ENCODE data around the gene ALDH1A3. TPM values are rescaled to one million over a fixed set of nuclear protein-coding genes. Genes with fewer than 3 reads are reported as not detected.

ALDH1A3 gene
- total and polyA plus RNA-seq, 2 donors (not counting 1 experiment from before 2014, with no cell fraction given): 4.2 to 32.5 TPM

DNA sequence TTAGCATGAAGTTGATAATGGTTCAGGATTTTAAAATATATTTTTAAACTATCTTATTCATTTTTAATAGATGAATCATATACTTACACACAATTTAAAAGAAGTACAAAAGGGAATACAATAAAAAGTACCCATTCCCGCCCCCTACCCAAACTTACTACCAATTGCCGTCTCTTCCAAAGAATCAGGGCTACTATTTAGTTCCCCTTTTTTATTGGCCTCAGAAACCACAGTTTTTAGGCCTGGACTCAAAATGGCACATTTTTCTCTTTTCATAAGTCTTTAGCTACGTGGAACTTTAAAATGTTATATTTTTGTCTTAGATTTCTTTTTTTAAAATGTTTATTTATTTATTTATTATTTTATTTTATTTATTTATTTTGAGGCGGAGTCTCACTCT lies 57.5 kb downstream of the ALDH1A3 start:
- H3K4me3 ChIP-seq (replicated peaks in 1 of 4; ENCODE audit: control extremely low read depth in 1 of 4, insufficient read depth in 1 of 4, low read depth in 3 of 4, low read length in 4 of 4): no peak overlapping the region
- no peaks in the 10 kb centered on the region for H3K27me3 ChIP-seq (ENCODE audit: control insufficient read depth, insufficient read depth, low read length)
- no peak overlapping the region for H2AFZ ChIP-seq (ENCODE audit: low read length)
- H3K4me2 ChIP-seq (ENCODE audit: extremely low read depth, insufficient read depth, low read length): no peak overlapping the region
- H3K79me2 ChIP-seq (ENCODE audit: control insufficient read depth, insufficient read depth, low read length): no peaks in the 10 kb centered on the region
- no peaks in the 10 kb centered on the region for H3K9me3 ChIP-seq (ENCODE audit: control insufficient read depth, insufficient read depth, low read depth, low read length)
- DNase-seq (ENCODE audit: low read depth in 2 of 2): no peak
- H3K27ac ChIP-seq (ENCODE audit: insufficient read depth, low read length): no peak overlapping the region
- H3K9ac ChIP-seq (ENCODE audit: insufficient read depth, low read length): no peak overlapping the region
- no peaks in the 10 kb centered on the region for H3K4me1 ChIP-seq (ENCODE audit: control insufficient read depth, extremely low read depth, insufficient read depth, low read length)
- H3K36me3 ChIP-seq (ENCODE audit: control insufficient read depth, insufficient read depth, low read length): no peaks in the 10 kb centered on the region
- TF ChIP-seq EZH2 (IDR thresholded peaks at IDR 0.05; ENCODE audit: low read length, missing control alignments): no peak
- TF ChIP-seq, protein P1, sequence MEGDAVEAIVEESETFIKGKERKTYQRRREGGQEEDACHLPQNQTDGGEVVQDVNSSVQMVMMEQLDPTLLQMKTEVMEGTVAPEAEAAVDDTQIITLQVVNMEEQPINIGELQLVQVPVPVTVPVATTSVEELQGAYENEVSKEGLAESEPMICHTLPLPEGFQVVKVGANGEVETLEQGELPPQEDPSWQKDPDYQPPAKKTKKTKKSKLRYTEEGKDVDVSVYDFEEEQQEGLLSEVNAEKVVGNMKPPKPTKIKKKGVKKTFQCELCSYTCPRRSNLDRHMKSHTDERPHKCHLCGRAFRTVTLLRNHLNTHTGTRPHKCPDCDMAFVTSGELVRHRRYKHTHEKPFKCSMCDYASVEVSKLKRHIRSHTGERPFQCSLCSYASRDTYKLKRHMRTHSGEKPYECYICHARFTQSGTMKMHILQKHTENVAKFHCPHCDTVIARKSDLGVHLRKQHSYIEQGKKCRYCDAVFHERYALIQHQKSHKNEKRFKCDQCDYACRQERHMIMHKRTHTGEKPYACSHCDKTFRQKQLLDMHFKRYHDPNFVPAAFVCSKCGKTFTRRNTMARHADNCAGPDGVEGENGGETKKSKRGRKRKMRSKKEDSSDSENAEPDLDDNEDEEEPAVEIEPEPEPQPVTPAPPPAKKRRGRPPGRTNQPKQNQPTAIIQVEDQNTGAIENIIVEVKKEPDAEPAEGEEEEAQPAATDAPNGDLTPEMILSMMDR (conservative IDR thresholded peaks at IDR 0.05 in 1 of 2, IDR thresholded peaks at IDR 0.05 in 1 of 2; ENCODE audit: low read depth in 1 of 2, low read length in 2 of 2): no peak
- no peaks in the 10 kb centered on the region for H4K20me1 ChIP-seq (ENCODE audit: control insufficient read depth, extremely low read depth, insufficient read depth, low read length)

DNA sequence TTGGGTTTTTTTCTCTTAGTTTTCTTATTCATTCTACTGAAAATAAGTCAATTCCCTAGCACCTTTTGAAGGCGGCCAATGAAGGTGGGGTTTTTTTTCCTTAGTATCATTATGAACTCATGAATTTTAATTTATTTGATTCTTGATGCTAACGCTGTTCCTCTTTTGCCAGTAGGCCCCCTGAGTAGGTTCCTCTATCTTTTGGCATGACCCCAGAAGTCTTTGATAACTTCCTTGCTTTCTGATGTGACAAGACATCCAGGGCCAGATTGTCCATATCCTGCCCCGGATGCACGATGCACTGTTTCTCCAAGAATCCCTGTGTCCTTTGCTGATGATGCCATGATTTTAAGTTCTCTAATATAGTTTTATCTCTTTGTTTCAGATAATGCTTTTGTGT lies 60.2 kb downstream of the ALDH1A3 start:
- Histone ChIP-seq H3K36me3 (ENCODE audit: control insufficient read depth, insufficient read depth, low read length) (no peaks in the 10 kb centered on the region), H3K27me3 (ENCODE audit: control insufficient read depth, insufficient read depth, low read length) (no peaks in the 10 kb centered on the region), H3K4me2 (ENCODE audit: extremely low read depth, insufficient read depth, low read length) (no peak overlapping the region), H3K9ac (ENCODE audit: insufficient read depth, low read length) (no peak overlapping the region), H3K9me3 (ENCODE audit: control insufficient read depth, insufficient read depth, low read depth, low read length) (no peaks in the 10 kb centered on the region), H3K27ac (ENCODE audit: insufficient read depth, low read length) (no peak overlapping the region), H2AFZ (ENCODE audit: low read length) (no peak overlapping the region), H4K20me1 (ENCODE audit: control insufficient read depth, extremely low read depth, insufficient read depth, low read length) (no peaks in the 10 kb centered on the region), H3K4me1 (ENCODE audit: control insufficient read depth, extremely low read depth, insufficient read depth, low read length) (peaks cover 2% of the 10 kb centered on the region), H3K79me2 (ENCODE audit: control insufficient read depth, insufficient read depth, low read length) (no peaks in the 10 kb centered on the region), H3K4me3 (replicated peaks in 1 of 4; ENCODE audit: control extremely low read depth in 1 of 4, insufficient read depth in 1 of 4, low read depth in 3 of 4, low read length in 4 of 4) (no peak overlapping the region)
- TF ChIP-seq, protein P1 (conservative IDR thresholded peaks at IDR 0.05 in 1 of 2, IDR thresholded peaks at IDR 0.05 in 1 of 2; ENCODE audit: low read depth in 1 of 2, low read length in 2 of 2): no peak
- no peak for TF ChIP-seq EZH2 (IDR thresholded peaks at IDR 0.05; ENCODE audit: low read length, missing control alignments)
- DNase-seq (ENCODE audit: low read depth in 2 of 2): no peak

DNA sequence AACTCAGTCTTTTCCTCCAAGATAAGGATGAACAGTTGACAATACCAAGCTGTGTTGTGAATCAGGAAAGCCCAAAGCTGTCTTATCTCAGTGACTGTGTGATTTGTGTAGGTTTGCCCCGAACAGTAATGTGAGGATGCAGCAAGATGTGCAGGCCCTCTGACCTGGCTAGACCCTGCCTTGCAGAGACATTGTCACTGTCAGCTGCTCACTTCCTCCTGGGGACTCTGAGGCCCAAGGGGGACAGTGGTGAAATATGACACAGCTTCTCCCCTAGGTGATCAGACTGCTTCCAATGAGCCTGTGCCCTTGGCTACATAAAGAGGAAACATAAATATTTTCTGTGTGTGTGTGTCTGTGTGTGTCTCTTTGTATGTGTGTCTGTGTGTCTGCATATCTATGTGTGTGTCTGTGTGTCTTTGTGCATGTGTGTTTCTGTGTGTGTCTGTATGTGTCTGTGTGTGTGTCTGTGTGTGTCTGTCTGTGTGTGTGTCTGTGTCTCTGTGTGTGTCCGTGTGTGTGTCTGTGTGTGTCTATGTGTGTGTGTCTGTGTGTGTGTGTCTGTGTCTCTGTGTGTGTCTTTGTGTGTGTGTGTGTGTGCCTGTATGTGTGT lies 61.2 kb downstream of the ALDH1A3 start:
- H3K4me3 ChIP-seq (replicated peaks in 1 of 4; ENCODE audit: control extremely low read depth in 1 of 4, insufficient read depth in 1 of 4, low read depth in 3 of 4, low read length in 4 of 4): no peak overlapping the region
- no peaks in the 10 kb centered on the region for H3K79me2 ChIP-seq (ENCODE audit: control insufficient read depth, insufficient read depth, low read length)
- no peaks in the 10 kb centered on the region for H4K20me1 ChIP-seq (ENCODE audit: control insufficient read depth, extremely low read depth, insufficient read depth, low read length)
- H3K4me2 ChIP-seq (ENCODE audit: extremely low read depth, insufficient read depth, low read length): no peak overlapping the region
- H3K36me3 ChIP-seq (ENCODE audit: control insufficient read depth, insufficient read depth, low read length): no peaks in the 10 kb centered on the region
- H2AFZ ChIP-seq (ENCODE audit: low read length): no peak overlapping the region
- H3K27ac ChIP-seq (ENCODE audit: insufficient read depth, low read length): no peak overlapping the region
- no peaks in the 10 kb centered on the region for H3K9me3 ChIP-seq (ENCODE audit: control insufficient read depth, insufficient read depth, low read depth, low read length)
- H3K4me1 ChIP-seq (ENCODE audit: control insufficient read depth, extremely low read depth, insufficient read depth, low read length): peaks cover 2% of the 10 kb centered on the region
- no peak overlapping the region for H3K9ac ChIP-seq (ENCODE audit: insufficient read depth, low read length)
- H3K27me3 ChIP-seq (ENCODE audit: control insufficient read depth, insufficient read depth, low read length): no peaks in the 10 kb centered on the region
- no peak for DNase-seq (ENCODE audit: low read depth in 2 of 2)
- no peak for TF ChIP-seq EZH2 (IDR thresholded peaks at IDR 0.05; ENCODE audit: low read length, missing control alignments)
- TF ChIP-seq, protein P1 (conservative IDR thresholded peaks at IDR 0.05 in 1 of 2, IDR thresholded peaks at IDR 0.05 in 1 of 2; ENCODE audit: low read depth in 1 of 2, low read length in 2 of 2): no peak
